Measurements from ENCODE around the gene SYNRG.

The SYNRG gene

DNA sequence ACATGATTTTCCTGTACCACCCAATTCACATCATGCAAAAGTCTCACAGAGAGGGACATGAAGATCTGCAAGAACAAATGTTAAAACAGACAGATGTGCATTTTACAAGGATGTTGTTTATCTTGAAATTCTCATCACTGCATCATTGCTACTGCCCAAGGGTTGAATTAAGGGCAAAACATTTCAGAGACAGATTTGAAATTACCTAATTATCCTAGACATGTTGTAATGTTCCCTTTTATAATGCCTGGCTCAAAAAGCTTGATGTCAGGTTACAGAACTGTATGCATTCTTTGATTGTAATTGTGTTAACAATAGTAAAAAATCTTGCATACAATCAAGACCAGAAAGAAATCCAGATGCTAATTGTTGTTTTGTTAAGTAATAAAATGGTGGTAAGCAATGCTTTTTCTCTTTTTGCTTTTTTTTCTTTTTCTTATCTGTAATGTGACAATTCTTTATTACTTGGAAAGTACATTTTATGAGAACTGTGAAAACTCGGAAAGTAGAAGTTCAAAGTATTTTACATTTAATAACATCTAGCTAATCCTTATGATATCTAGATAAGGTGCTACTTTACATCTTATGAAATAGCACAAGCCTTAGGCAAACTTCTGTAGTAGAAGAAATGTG is 123.2 kb downstream of the SYNRG start:
- H3K27ac ChIP-seq, result no peak overlapping the region

DNA sequence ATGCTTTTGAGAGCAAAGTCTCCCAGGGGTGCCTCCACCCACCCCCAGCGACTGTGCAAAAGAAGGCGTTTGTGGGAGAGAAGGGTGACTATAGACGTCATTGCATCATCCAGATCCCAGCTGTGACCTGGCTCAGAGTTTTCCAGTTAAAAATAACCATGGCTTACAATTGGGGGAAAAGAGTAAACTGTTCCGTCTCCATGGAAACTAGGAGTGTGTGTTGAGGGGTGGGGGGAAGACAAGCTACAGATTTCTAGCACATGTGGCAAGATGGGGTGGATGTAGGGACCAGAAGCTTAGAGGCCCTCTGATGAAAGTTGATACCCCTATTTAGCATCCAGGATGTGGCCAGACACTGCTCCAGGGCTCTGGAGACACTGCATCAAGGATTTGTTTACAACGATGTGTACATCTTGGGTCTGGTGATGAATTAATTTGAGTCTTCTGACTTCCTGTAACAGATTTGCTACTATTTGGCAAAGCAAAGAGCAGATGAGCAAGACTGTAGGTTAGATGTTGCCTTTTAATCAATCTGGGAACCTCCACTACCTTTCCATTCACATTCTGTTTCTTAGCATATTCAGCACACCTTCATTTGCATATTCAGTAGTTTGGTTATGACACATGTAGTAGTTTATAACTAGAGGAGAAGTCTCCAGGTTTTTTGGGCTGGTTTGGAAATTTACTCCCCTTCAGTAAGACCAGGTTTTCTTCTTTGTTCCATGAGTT is 125.7 kb downstream of the SYNRG start:
- H3K27me3 ChIP-seq (ENCODE audit: insufficient read depth, low read depth), result no peaks in the 10 kb centered on the region
- no peak overlapping the region for H2AFZ ChIP-seq (ENCODE audit: low read depth)
- H3K4me3 ChIP-seq (IDR thresholded peaks at IDR 0.05; ENCODE audit: insufficient read depth, low read depth, low read length), result no peak overlapping the region
- no peaks in the 10 kb centered on the region for H3K79me2 ChIP-seq (ENCODE audit: insufficient read depth, low read depth)
- H3K4me1 ChIP-seq (ENCODE audit: low read depth, poor library complexity, severe bottlenecking), result peaks cover 26% of the 10 kb centered on the region
- H3K4me2 ChIP-seq, result no peak overlapping the region
- TF ChIP-seq, protein P1, sequence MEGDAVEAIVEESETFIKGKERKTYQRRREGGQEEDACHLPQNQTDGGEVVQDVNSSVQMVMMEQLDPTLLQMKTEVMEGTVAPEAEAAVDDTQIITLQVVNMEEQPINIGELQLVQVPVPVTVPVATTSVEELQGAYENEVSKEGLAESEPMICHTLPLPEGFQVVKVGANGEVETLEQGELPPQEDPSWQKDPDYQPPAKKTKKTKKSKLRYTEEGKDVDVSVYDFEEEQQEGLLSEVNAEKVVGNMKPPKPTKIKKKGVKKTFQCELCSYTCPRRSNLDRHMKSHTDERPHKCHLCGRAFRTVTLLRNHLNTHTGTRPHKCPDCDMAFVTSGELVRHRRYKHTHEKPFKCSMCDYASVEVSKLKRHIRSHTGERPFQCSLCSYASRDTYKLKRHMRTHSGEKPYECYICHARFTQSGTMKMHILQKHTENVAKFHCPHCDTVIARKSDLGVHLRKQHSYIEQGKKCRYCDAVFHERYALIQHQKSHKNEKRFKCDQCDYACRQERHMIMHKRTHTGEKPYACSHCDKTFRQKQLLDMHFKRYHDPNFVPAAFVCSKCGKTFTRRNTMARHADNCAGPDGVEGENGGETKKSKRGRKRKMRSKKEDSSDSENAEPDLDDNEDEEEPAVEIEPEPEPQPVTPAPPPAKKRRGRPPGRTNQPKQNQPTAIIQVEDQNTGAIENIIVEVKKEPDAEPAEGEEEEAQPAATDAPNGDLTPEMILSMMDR (conservative IDR thresholded peaks at IDR 0.05; ENCODE audit: low read depth, low read length), result no peak
- H3K9ac ChIP-seq, result no peak overlapping the region
- H3K36me3 ChIP-seq (ENCODE audit: insufficient read depth), result no peaks in the 10 kb centered on the region
- no peaks in the 10 kb centered on the region for H4K20me1 ChIP-seq (ENCODE audit: insufficient read depth)
- no peak overlapping the region for H3K27ac ChIP-seq

More for the DNA sequence above, 123.2 kb downstream of the SYNRG start:
- no peak overlapping the region for H3K9ac ChIP-seq
- H3K4me1 ChIP-seq (ENCODE audit: low read depth, poor library complexity, severe bottlenecking), result peaks cover 30% of the 10 kb centered on the region
- H3K27me3 ChIP-seq (ENCODE audit: insufficient read depth, low read depth), result no peaks in the 10 kb centered on the region
- TF ChIP-seq, protein P1 (conservative IDR thresholded peaks at IDR 0.05; ENCODE audit: low read depth, low read length), result no peak
- peaks cover 9% of the 10 kb centered on the region; the same call in 1 of the 2 replicates for H3K79me2 ChIP-seq (ENCODE audit: insufficient read depth, low read depth)
- H2AFZ ChIP-seq (ENCODE audit: low read depth), result no peak overlapping the region
- no peaks in the 10 kb centered on the region for H4K20me1 ChIP-seq (ENCODE audit: insufficient read depth)
- H3K4me2 ChIP-seq, result no peak overlapping the region
- H3K36me3 ChIP-seq (ENCODE audit: insufficient read depth), result no peaks in the 10 kb centered on the region
- no peak overlapping the region for H3K4me3 ChIP-seq (IDR thresholded peaks at IDR 0.05; ENCODE audit: insufficient read depth, low read depth, low read length)

DNA sequence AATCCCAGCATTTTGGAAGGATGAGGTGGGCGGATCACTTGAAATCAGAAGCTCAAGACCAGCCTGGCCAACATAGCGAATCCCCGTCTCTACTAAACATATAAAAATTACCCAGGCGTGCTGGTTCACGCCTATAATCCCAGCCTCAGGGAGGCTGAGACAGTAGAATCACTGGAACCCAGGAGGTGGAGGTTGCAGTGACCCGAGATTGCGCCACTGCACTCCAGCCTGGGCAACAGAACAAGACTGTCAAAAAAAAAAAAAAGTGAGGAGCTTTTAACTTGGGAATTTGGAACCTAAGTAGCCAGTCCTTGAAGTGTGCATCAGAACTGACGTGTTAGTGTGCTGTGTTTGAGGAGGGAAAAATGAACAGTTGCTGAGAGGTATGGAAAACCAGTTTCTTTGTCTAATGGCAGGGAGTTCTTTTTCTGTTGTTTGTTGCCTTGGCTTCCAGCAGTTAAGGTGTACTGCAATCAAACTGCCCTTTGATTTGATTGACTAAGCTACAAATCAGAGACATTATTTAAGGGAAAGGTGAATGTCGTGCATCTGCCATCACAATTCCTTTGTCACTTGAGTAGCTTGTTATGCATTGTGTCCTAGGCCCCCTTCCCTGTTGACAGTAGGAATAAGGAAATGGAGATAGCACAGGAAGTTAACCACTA is 128.1 kb downstream of the SYNRG start:
- H3K36me3 ChIP-seq (ENCODE audit: insufficient read depth), result no peaks in the 10 kb centered on the region; the same call in 1 of the 2 replicates
- no peak overlapping the region for H3K27ac ChIP-seq

DNA sequence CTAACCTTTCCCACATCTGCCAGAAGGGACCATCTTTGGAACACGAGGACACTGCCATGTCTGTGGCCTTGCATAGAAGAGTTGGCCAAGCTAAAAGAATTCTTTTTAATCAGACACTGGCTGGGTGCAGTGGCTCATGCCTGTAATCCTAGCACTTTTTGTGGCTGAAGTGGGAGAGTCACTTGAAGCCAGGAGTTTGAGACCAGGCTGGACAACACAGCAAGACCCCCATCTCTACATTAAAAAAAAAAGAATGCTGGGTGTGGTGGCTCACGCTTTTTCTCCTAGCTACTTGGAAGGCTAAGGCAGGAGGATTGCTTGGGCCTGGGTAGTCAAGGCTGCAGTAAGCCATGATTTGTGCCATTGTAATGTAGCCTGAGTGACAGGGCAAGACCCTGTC is 128.8 kb downstream of the SYNRG start:
- no peak overlapping the region for H2AFZ ChIP-seq (ENCODE audit: low read depth)
- H3K4me1 ChIP-seq (ENCODE audit: low read depth, poor library complexity, severe bottlenecking), result peaks cover 14% of the 10 kb centered on the region
- TF ChIP-seq, protein P1 (conservative IDR thresholded peaks at IDR 0.05; ENCODE audit: low read depth, low read length), result no peak
- no peak overlapping the region for H3K9ac ChIP-seq
- no peak overlapping the region for H3K4me2 ChIP-seq
- H3K27ac ChIP-seq, result no peak overlapping the region
- no peaks in the 10 kb centered on the region for H4K20me1 ChIP-seq (ENCODE audit: insufficient read depth)
- H3K4me3 ChIP-seq (IDR thresholded peaks at IDR 0.05; ENCODE audit: insufficient read depth, low read depth, low read length), result no peak overlapping the region
- H3K27me3 ChIP-seq (ENCODE audit: insufficient read depth, low read depth), result no peaks in the 10 kb centered on the region
- H3K79me2 ChIP-seq (ENCODE audit: insufficient read depth, low read depth), result no peaks in the 10 kb centered on the region
- H3K36me3 ChIP-seq (ENCODE audit: insufficient read depth), result no peaks in the 10 kb centered on the region; the same call in 1 of the 2 replicates

More for the DNA sequence above, 128.1 kb downstream of the SYNRG start:
- H2AFZ ChIP-seq (ENCODE audit: low read depth), result no peak overlapping the region
- no peaks in the 10 kb centered on the region for H4K20me1 ChIP-seq (ENCODE audit: insufficient read depth)
- H3K4me2 ChIP-seq, result no peak overlapping the region
- H3K79me2 ChIP-seq (ENCODE audit: insufficient read depth, low read depth), result no peaks in the 10 kb centered on the region
- H3K4me3 ChIP-seq (IDR thresholded peaks at IDR 0.05; ENCODE audit: insufficient read depth, low read depth, low read length), result no peak overlapping the region
- H3K27me3 ChIP-seq (ENCODE audit: insufficient read depth, low read depth), result no peaks in the 10 kb centered on the region
- TF ChIP-seq, protein P1 (conservative IDR thresholded peaks at IDR 0.05; ENCODE audit: low read depth, low read length), result no peak
- no peak overlapping the region for H3K9ac ChIP-seq
- peaks cover 14% of the 10 kb centered on the region for H3K4me1 ChIP-seq (ENCODE audit: low read depth, poor library complexity, severe bottlenecking)

All from KMS-11 (cell line).